Fibroblast of the aortic adventitia (primary cell): ENCODE data around the gene PHTF2. TPM values are rescaled to one million over a fixed set of nuclear protein-coding genes. Genes with fewer than 3 reads are reported as not detected.
A peak's percentile ranks its signal among the peaks of the same experiment; 100 is the strongest.

Experiments
- DNase-seq: peaks from one replicate; pipeline ENCODE4 v3.0.0-alpha.2; 2010; ENCODE audit warnings: low read depth
- H3K4me3 ChIP-seq: 2 replicates; pipeline ENCODE4 v1.5.1; 2011; ENCODE audit warnings: low read depth, mild to moderate bottlenecking, control low read depth, low read length, moderate library complexity
- CTCF ChIP-seq: IDR thresholded peaks from 2 replicates; pipeline ENCODE4 v1.5.1; 2011; ENCODE audit warnings: mild to moderate bottlenecking, low read length, control low read depth, inconsistent platforms; ENCODE audit not compliant: insufficient read depth
- total RNA-seq: library from RNA; depleted of rRNA; stranded (reverse); fragments of >200 nt; gene quantifications from 2 replicates; pipeline ENCODE4 v1.2.3, GENCODE V29; 2012; ENCODE audit warnings: low replicate concordance

PHTF2 gene
- total RNA-seq, 1 donor: 47.5 TPM

GRCh38 chr7:77910124-77910523, 111.6 kb downstream of the PHTF2 start:
- no peak overlapping the region for H3K4me3 ChIP-seq
- TF ChIP-seq CTCF: no peak
- no peak for DNase-seq

- no peak overlapping the region for H3K4me3 ChIP-seq
- no peak for TF ChIP-seq CTCF
- no peak for DNase-seq
Observed at GRCh38 chr7:77912293-77912692, 113.7 kb downstream of the PHTF2 start.

- DNase-seq: peak; percentile 74
- H3K4me3 ChIP-seq: no peak overlapping the region
- no peak for TF ChIP-seq CTCF
Observed at GRCh38 chr7:77913977-77914607, 115.5 kb downstream of the PHTF2 start.

- TF ChIP-seq CTCF: no peak
- no peak for DNase-seq
- no peak overlapping the region for H3K4me3 ChIP-seq
Observed at GRCh38 chr7:77917500-77918262, 119.1 kb downstream of the PHTF2 start.

GRCh38 chr7:77918676-77919075, 120.1 kb downstream of the PHTF2 start:
- no peak for TF ChIP-seq CTCF
- H3K4me3 ChIP-seq: no peak overlapping the region
- DNase-seq: no peak

GRCh38 chr7:77923419-77923818, 124.8 kb downstream of the PHTF2 start:
- no peak overlapping the region for H3K4me3 ChIP-seq
- DNase-seq: no peak
- no peak for TF ChIP-seq CTCF
